ENCODE measurements around the gene ONECUT1.
A peak's percentile ranks its signal among the peaks of the same experiment; 100 is the strongest.

The ONECUT1 gene

GRCh38 chr15:52782514-52782913, 7.6 kb downstream of the ONECUT1 start:
- DNase-seq (ENCODE audit: low spot score), result no peak

GRCh38 chr15:52780172-52780980, 9.8 kb downstream of the ONECUT1 start:
- peak; percentile 21 for DNase-seq (ENCODE audit: low spot score)

GRCh38 chr15:52778457-52778856, 11.7 kb downstream of the ONECUT1 start:
- DNase-seq (ENCODE audit: low spot score), result no peak

GRCh38 chr15:52772766-52773165, 17.4 kb downstream of the ONECUT1 start:
- DNase-seq (ENCODE audit: low spot score), result no peak

GRCh38 chr15:52765785-52766184, 24.4 kb downstream of the ONECUT1 start:
- no peak for DNase-seq (ENCODE audit: low spot score)

GRCh38 chr15:52764731-52765130, 25.4 kb downstream of the ONECUT1 start:
- DNase-seq (ENCODE audit: low spot score), result no peak

GRCh38 chr15:52762621-52763020, 27.5 kb downstream of the ONECUT1 start:
- no peak for DNase-seq (ENCODE audit: low spot score)

GRCh38 chr15:52760562-52760961, 29.6 kb downstream of the ONECUT1 start:
- DNase-seq (ENCODE audit: low spot score), result no peak

- DNase-seq (ENCODE audit: low spot score), result no peak
Measured at GRCh38 chr15:52759969-52760368, 30.2 kb downstream of the ONECUT1 start.

GRCh38 chr15:52757496-52757895, 32.6 kb downstream of the ONECUT1 start:
- no peak for DNase-seq (ENCODE audit: low spot score)

GRCh38 chr15:52751522-52751921, 38.6 kb downstream of the ONECUT1 start:
- no peak for DNase-seq (ENCODE audit: low spot score)

- DNase-seq (ENCODE audit: low spot score), result no peak
Measured at GRCh38 chr15:52749258-52749657, 40.9 kb downstream of the ONECUT1 start.

GRCh38 chr15:52746162-52746757, 43.9 kb downstream of the ONECUT1 start:
- DNase-seq (ENCODE audit: low spot score), result no peak

GRCh38 chr15:52745326-52746161, 44.6 kb downstream of the ONECUT1 start:
- no peak for DNase-seq (ENCODE audit: low spot score)

- DNase-seq (ENCODE audit: low spot score), result no peak
Measured at GRCh38 chr15:52738311-52738710, 51.8 kb downstream of the ONECUT1 start.

GRCh38 chr15:52737720-52738119, 52.4 kb downstream of the ONECUT1 start:
- no peak for DNase-seq (ENCODE audit: low spot score)

GRCh38 chr15:52735231-52736089, 54.7 kb downstream of the ONECUT1 start:
- DNase-seq (ENCODE audit: low spot score), result peak; percentile 81

GRCh38 chr15:52734329-52734728, 55.8 kb downstream of the ONECUT1 start:
- no peak for DNase-seq (ENCODE audit: low spot score)

GRCh38 chr15:52733696-52734255, 56.4 kb downstream of the ONECUT1 start:
- no peak for DNase-seq (ENCODE audit: low spot score)

GRCh38 chr15:52733088-52733487, 57.0 kb downstream of the ONECUT1 start:
- DNase-seq (ENCODE audit: low spot score), result no peak

GRCh38 chr15:52732551-52732950, 57.6 kb downstream of the ONECUT1 start:
- no peak for DNase-seq (ENCODE audit: low spot score)

All from hematopoietic multipotent progenitor cell treated with erythropoietin and hydrocortisone succinate and interleukin-3 and kit ligand, for 17 days (in vitro differentiated cells).